GM19324 (cell line): Measurements from ENCODE around the gene PRR20E.
"Not testable (repeated sequence)": the region's sequence is repeated elsewhere in the genome, so short reads cannot be mapped to it uniquely, and the experiment has no call there.

ENCODE experiments used
- ATAC-seq: cut with Tn5 transposase; IDR thresholded peaks from one replicate; pipeline ENCODE4 v1.9.1; 2021; ENCODE audit warnings: mild to moderate bottlenecking, moderate library complexity; ENCODE audit not compliant: unreplicated experiment, low FRiP score

The PRR20E gene

GRCh38 chr13:57166897-57167296 is at the start of gene PRR20E:
TSS of gene PRR20E (plus strand) at chr13:57167197. CDS start at chr13:57167584, 387 bp downstream.
- ATAC-seq = not testable (repeated sequence)

GRCh38 chr13:57123681-57124080 is 43.3 kb upstream of the PRR20E start:
- no peak for ATAC-seq

GRCh38 chr13:57128909-57129308 is 38.1 kb upstream of the PRR20E start:
- ATAC-seq = no peak

GRCh38 chr13:57136093-57136492 is 30.9 kb upstream of the PRR20E start:
- no peak for ATAC-seq

- no peak for ATAC-seq
Observed at GRCh38 chr13:57137585-57137984, 29.4 kb upstream of the PRR20E start.

GRCh38 chr13:57138988-57139387 is 28.0 kb upstream of the PRR20E start:
- no peak for ATAC-seq

- ATAC-seq = not testable (repeated sequence)
Observed at GRCh38 chr13:57139781-57140180, 27.2 kb upstream of the PRR20E start.

- not testable (repeated sequence) for ATAC-seq
Observed at GRCh38 chr13:57140235-57140968, 26.6 kb upstream of the PRR20E start, which contains the start of gene PRR20A. TSS of gene PRR20A (plus strand) at chr13:57140918. CDS start at chr13:57141305, 387 bp downstream.

- ATAC-seq = not testable (repeated sequence)
Observed at GRCh38 chr13:57147188-57147587, 19.8 kb upstream of the PRR20E start, which contains the start of gene PRR20B. TSS of gene PRR20B (plus strand) at chr13:57147488. CDS start at chr13:57147875, 387 bp downstream.

GRCh38 chr13:57148106-57148505 is 18.9 kb upstream of the PRR20E start:
- ATAC-seq = not testable (repeated sequence)

GRCh38 chr13:57153761-57154160 is 13.2 kb upstream of the PRR20E start, which contains the start of gene PRR20C:
TSS of gene PRR20C (plus strand) at chr13:57154061. CDS start at chr13:57154448, 387 bp downstream.
- ATAC-seq = not testable (repeated sequence)

- ATAC-seq = not testable (repeated sequence)
Observed at GRCh38 chr13:57160332-57160731, 6.7 kb upstream of the PRR20E start, which contains the start of gene PRR20D. TSS of gene PRR20D (plus strand) at chr13:57160632. CDS start at chr13:57161019, 387 bp downstream.

- no peak for ATAC-seq
Observed at GRCh38 chr13:57191667-57192066, 24.7 kb downstream of the PRR20E start.

- no peak for ATAC-seq
Observed at GRCh38 chr13:57212989-57213388, 46.0 kb downstream of the PRR20E start.
